IMR-90 (cell line): ENCODE measurements around the gene TNIP1.

ENCODE experiments used
- CEBPB ChIP-seq: IDR thresholded peaks from 2 replicates; pipeline ENCODE4 v1.6.1; 2012; ENCODE audit warnings: low read depth, low read length, improper control_type of control experiment
- POLR2A ChIP-seq: IDR thresholded peaks from 2 replicates; pipeline ENCODE4 v1.6.1; 2012; ENCODE audit warnings: mild to moderate bottlenecking, low read depth, low read length

- TF ChIP-seq POLR2A (no peak), CEBPB (no peak)
These were observed 43.0 kb downstream of the TNIP1 start for GRCh38 chr5:151037561-151038411.
